SH-SY5Y (cell line): ENCODE results near the gene MAP7D2.

Experiments
- GATA2 ChIP-seq: IDR thresholded peaks from 2 replicates; pipeline ENCODE4 v1.6.1; 2011; ENCODE audit warnings: mild to moderate bottlenecking, low read depth, low read length
- GATA3 ChIP-seq: IDR thresholded peaks from 2 replicates; pipeline ENCODE4 v1.6.1; 2011; ENCODE audit warnings: low read depth, mild to moderate bottlenecking, low read length, moderate library complexity

- TF ChIP-seq GATA2 (no peak), GATA3 (no peak)
These were observed 143.7 kb downstream of the MAP7D2 start for GRCh38 chrX:19972984-19973383.
